Kidney (tissue), 14 donors: ENCODE results near the gene BICC1. TPM values are rescaled to one million over a fixed set of nuclear protein-coding genes. Genes with fewer than 3 reads are reported as not detected.

Experiments
- DNase-seq, 5 donors: peaks; one replicate each; pipeline ENCODE4 v3.0.0-alpha.2; 2013 to 2020
- FAIRE-seq: peaks from 2 replicates; lab custom pipeline; 2012; peaks lifted over from hg19 to GRCh38; lab: Jason Lieb, UNC
- H3K27ac ChIP-seq, 2 donors: one replicate each; pipeline ENCODE4 v1.7.0; 2013; ENCODE audit warnings: low read depth in 2 of 2, low read length in 2 of 2, inconsistent platforms in 1 of 2
- H3K27me3 ChIP-seq: one replicate; pipeline ENCODE4 v1.7.1; 2013; ENCODE audit warnings: low read length, inconsistent platforms; ENCODE audit not compliant: control insufficient read depth, insufficient read depth
- H3K36me3 ChIP-seq, 3 donors: one replicate each; pipeline versions ENCODE4 v1.7.0 to v1.7.1; 2013; ENCODE audit warnings: low read length in 3 of 3, control low read depth in 1 of 3, inconsistent platforms in 1 of 3; ENCODE audit not compliant: insufficient read depth in 3 of 3, control insufficient read depth in 2 of 3
- H3K4me1 ChIP-seq, 3 donors: one replicate each; pipeline versions ENCODE4 v1.7.0 to v1.7.1; 2013; ENCODE audit warnings: low read length in 3 of 3, inconsistent platforms in 1 of 3, low read depth in 1 of 3; ENCODE audit not compliant: control insufficient read depth in 2 of 3, insufficient read depth in 2 of 3
- H3K4me3 ChIP-seq, 3 donors: one replicate each; pipeline versions ENCODE4 v1.7.0 to v1.8.1; 2013; ENCODE audit warnings: low read length in 3 of 3, control low read depth in 1 of 3, inconsistent platforms in 1 of 3
- H3K9ac ChIP-seq, 3 donors: one replicate each; pipeline versions ENCODE4 v1.7.0 to v1.7.1; 2013; ENCODE audit warnings: low read length in 3 of 3, control low read depth in 1 of 3, inconsistent platforms in 1 of 3
- H3K9me3 ChIP-seq, 3 donors: one replicate each; pipeline versions ENCODE4 v1.7.0 to v1.7.1; 2013; ENCODE audit warnings: low read length in 3 of 3, control low read depth in 1 of 3, inconsistent platforms in 1 of 3; ENCODE audit not compliant: control insufficient read depth in 2 of 3, insufficient read depth in 1 of 3
- intact Hi-C: fragments of 100-400 bp; cut with DNase I; formaldehyde crosslinking; loops from one replicate; pipeline ENCODE4 v1.11.1; 2022
- polyA plus RNA-seq: library from polyadenylated mRNA; stranded (reverse); fragments of 350-450 nt; fragmentation: Illumina TruSeq; extraction: RNeasy Lipid Tissue Mini Kit (QIAGEN cat#74804); gene quantifications from one replicate; pipeline ENCODE4 v1.2.3, GENCODE V29; 2014; ENCODE audit warnings: low read depth, low replicate concordance; ENCODE audit not compliant: insufficient read depth
- total RNA-seq: library from RNA; stranded (reverse); fragmentation: NEBNext Ultra II Directional; extraction: Animal tissue kit (Norgen Biotek cat#: 25700); gene quantifications from one replicate; pipeline ENCODE4 v1.2.1, GENCODE V29; 2021
- TF ChIP-seq, protein P1 (sequence below): IDR thresholded peaks from 3 replicates; pipeline ENCODE4 v1.5.1; 2012; ENCODE audit warnings: mild to moderate bottlenecking, moderate library complexity, borderline replicate concordance; ENCODE audit not compliant: insufficient read depth; ENCODE audit errors: extremely low read depth
- donor health status: control.
- donor health status: control.
- donor health status: control.
- donor health status: control.
- donor health status: control.
- donor health status: DM: yes; HTN: yes; CAD: no.
- donor health status: Normal renal cell carcinoma (clear cell type).

The BICC1 gene
- total and polyA plus RNA-seq, 2 donors from 2014 or later, result 21.0 to 136 TPM

DNA sequence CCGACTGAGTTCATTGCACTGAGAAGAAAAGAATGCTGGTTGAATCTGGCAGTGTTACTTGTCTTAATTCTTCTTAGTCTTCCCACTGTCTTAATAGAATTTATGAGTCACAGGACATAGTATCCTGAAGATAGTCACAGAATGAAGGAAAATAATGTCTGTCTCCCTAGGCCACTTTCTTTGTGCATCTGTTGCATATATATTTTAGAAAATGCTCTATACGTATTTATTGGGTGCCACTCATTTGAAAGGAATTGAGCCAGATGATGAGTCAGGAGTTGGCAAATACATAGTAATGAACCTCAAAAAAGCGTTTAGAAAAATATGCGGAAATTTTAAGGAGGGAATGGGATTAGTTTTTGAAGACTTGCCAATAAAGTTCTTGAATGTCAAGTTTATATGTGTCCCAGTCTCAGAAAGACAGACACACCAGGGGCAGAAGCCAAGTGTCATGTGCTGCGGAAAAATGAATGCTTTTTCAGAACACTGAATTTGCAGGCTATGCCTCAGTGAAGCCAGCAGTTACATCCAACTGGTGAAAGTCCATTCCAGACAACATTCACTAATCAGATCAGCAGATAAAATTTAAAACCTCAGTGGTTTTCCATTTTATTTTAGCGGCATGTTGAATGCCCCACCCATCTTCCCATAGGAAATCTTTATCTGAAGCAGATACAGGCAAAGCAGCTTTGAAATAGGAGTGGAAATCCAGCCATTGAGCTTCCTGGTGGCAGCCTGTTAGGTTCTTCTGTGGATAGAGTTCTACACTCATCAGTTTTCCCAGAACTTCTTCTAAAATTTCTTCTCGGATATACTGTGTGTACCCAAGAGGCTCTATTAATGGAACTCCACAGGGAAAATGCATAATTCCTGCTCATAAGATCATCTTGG, 308.4 kb downstream of the BICC1 start:
- no peaks in the 10 kb centered on the region for H3K27me3 ChIP-seq
- H3K36me3 ChIP-seq, result peaks cover 0 to 5% (median 4%) of the 10 kb centered on the region in 3 donors
- intact Hi-C loops, result no loop called here
- no peak for FAIRE-seq
- peak overlapping the region; percentile 14 to 65 for H3K27ac ChIP-seq
- H3K4me3 ChIP-seq, result peak overlapping the region in 1 of 3 donors; percentile 14
- TF ChIP-seq, protein P1, sequence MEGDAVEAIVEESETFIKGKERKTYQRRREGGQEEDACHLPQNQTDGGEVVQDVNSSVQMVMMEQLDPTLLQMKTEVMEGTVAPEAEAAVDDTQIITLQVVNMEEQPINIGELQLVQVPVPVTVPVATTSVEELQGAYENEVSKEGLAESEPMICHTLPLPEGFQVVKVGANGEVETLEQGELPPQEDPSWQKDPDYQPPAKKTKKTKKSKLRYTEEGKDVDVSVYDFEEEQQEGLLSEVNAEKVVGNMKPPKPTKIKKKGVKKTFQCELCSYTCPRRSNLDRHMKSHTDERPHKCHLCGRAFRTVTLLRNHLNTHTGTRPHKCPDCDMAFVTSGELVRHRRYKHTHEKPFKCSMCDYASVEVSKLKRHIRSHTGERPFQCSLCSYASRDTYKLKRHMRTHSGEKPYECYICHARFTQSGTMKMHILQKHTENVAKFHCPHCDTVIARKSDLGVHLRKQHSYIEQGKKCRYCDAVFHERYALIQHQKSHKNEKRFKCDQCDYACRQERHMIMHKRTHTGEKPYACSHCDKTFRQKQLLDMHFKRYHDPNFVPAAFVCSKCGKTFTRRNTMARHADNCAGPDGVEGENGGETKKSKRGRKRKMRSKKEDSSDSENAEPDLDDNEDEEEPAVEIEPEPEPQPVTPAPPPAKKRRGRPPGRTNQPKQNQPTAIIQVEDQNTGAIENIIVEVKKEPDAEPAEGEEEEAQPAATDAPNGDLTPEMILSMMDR, result no peak
- H3K9ac ChIP-seq, result no peak overlapping the region
- peaks cover 10 to 45% (median 17%) of the 10 kb centered on the region in 3 donors for H3K4me1 ChIP-seq
- no peak for DNase-seq
- H3K9me3 ChIP-seq, result no peaks in the 10 kb centered on the region

DNA sequence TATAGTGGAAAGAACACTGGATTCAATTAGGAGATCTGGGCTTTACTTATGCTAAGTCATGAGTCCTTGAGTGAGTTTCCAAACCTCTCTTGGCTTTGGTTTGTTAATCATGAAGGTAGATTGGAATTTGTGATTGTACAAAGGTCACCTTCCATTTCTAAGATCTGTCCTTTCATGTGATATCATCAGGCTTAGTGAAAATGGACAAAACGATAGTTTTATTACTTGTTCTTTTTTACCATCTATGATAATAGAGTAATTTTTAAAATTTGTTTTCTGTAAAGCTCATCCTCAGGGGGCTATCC, 309.0 kb downstream of the BICC1 start:
- Histone ChIP-seq H3K27me3 (no peaks in the 10 kb centered on the region), H3K36me3 (peaks cover 0 to 5% (median 4%) of the 10 kb centered on the region in 3 donors), H3K27ac (peak overlapping the region; percentile 14 to 65), H3K9me3 (no peaks in the 10 kb centered on the region), H3K4me3 (peak overlapping the region in 1 of 3 donors; percentile 14), H3K4me1 (peaks cover 6 to 39% (median 15%) of the 10 kb centered on the region in 3 donors), H3K9ac (no peak overlapping the region)
- FAIRE-seq (no peak), DNase-seq (no peak)
- intact Hi-C loops, result no loop called here
- TF ChIP-seq, protein P1, result no peak

DNA sequence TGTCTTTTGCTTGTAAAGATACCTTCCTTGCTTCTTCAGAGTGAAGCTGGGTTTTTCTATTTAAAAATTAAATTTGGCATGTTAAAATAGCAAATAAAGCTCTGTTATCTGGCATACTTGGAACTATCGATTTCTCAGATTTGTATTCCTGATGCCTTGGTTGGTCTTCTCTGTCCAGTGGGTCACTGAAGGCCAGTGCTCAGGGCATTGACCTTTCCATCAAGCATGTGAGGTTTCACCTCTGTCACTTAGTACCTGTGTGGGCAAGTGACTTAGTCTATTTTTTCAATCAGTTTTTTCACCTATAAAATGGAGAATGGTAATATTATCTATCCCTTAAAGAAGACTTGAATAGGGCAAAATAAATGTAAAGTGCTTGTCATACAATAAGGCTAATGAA, 311.3 kb downstream of the BICC1 start:
- intact Hi-C loops, result no loop called here
- DNase-seq (no peak), FAIRE-seq (no peak)
- Histone ChIP-seq H3K9me3 (no peaks in the 10 kb centered on the region), H3K9ac (no peak overlapping the region), H3K4me3 (no peak overlapping the region), H3K36me3 (peaks cover 0 to 5% (median 4%) of the 10 kb centered on the region in 3 donors), H3K27me3 (no peaks in the 10 kb centered on the region), H3K4me1 (peaks cover 6 to 19% (median 8%) of the 10 kb centered on the region in 3 donors), H3K27ac (no peak overlapping the region)
- TF ChIP-seq, protein P1, result no peak
